T-helper 1 cell treated with Interleukin-12 subunit alpha and Interleukin-12 subunit beta and Interleukin-4 antibody, amounts not matched to agents 30 ng/mL and 1 ng/mL, for 36 hours (primary cell): ENCODE data around the gene NEK11. TPM values are rescaled to one million over a fixed set of nuclear protein-coding genes. Genes with fewer than 3 reads are reported as not detected.

Source experiments
- intact Hi-C: fragments of 100-400 bp; cut with micrococcal nuclease; formaldehyde crosslinking; loops from one replicate; pipeline ENCODE4 v1.15.1; 2024
- total RNA-seq: library from RNA; stranded (reverse); gene quantifications from 2 replicates; pipeline ENCODE4 v1.2.3, GENCODE V29; 2022

Gene NEK11
- total RNA-seq, 1 donor from 2014 or later: 1.9 TPM

DNA sequence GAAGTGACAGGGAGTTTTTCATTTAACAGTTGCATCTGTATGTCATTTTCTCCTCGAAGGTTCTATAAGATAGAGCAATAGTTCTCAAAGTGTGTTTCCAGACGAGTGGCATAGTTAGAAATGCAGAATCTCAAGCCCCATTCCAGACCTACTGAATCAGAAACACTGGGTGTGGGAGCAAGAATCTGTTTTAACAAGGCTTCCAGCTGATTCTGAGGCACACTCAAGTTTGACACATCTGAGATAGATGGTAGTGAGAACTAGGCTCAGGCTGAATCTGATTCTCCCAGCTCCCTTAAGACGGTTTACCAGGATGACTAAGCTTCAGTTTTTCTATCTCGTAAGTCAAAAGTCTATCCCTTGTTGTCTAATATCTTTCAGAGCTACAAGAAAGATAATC lies 195.1 kb downstream of the NEK11 start:
- intact Hi-C loops: no loop called here

DNA sequence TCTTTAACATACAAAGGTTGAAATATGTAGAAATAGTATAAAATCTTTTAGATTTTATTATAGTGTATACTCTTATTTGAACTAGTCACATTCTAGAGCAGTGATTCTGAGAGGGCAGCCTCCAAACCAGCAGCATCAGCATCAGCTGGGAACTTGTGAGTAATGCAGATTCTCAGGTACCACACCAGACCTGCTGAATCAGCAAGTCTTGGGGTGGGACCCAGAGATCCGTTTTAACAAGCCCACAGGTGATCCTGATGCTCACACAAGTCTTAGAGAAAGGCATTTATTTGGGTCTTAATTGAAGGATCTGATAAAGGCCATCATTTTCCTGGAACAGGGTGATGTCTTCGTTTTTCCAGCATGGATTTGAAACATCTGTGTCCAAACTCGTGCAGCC lies 195.9 kb downstream of the NEK11 start:
- intact Hi-C loops: no loop called here

GRCh38 chr3:131223373-131224289 lies 197.0 kb downstream of the NEK11 start:
- intact Hi-C loops: no loop called here

- intact Hi-C loops: no loop called here
These were observed 198.3 kb downstream of the NEK11 start for GRCh38 chr3:131224886-131225550.

DNA sequence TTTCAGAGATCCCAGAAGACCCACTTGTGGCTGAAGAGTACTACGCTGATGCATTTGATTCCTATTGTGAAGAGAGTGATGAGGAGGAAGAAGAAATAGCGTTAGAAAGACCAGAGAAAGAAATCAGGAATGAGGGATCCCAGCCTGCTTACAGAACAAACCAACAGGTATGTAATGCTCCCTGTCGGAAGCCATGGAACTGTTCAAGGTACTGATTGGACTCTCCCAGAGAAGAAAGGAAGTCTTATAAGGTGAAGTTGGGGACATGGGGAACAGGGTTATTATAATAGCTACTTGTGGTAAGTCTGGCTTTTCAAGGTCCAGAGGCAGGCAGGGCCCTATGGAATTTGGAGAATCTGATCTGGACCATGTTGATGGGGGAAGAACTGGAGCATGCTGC lies 201.8 kb downstream of the NEK11 start:
- intact Hi-C loops: no loop called here

DNA sequence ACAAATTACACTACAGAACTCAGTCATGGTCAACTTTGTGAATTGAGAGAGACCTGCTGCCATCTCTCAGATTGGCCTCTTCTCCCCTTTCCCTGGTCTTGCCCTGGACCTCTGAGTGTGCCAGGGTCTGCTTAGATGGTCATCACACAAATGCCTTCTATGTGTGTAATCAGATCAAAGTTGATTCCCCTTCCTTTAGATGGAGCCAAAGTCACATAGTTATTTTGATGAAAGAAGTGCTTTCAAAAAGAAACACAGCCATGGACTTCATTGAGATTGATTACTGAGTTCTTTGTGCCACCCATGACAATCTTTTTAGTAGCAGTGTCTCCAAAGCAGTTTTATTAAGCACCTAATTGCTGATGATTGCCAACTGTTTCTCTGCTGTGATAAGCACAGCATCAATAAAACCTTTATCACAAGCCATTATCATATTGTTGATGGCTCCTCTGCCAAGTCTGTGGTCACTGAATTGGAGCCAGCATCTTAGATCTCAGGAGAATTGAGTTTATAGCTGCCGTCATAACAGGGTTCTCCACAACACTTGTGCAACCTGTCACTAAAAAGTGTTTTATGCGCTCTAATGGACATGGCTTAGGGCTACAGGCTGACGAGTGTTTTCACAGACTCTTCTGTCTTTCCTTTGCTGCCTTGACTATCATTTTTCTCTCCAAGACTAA lies 205.2 kb downstream of the NEK11 start:
- intact Hi-C loops: no loop called here

DNA sequence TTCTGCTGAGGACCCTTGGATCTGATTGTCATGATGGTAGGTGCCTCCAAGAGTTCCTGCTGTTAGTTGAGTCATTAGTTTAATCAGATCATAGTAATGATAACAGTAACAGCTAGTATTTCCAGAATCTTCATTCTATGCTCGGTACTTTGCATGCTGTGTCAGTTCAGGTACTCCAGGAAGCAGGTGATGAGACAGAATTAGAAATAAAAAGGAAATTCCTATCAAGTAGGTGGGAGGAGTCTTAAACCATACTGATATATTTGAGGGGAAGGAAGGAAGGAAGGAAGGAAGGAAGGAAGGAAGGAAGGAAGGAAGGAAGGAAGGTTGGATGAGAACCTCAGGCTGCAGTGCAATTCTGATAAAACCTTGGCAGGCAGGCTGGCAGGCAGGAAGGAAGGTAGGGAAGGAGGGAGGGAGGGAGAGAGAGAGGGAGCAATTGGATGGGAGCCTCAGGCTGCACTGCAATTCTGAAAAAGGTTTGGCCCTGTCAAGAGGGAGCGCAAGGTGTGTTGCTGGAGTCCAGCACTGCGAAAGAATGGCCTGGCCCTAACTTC lies 206.1 kb downstream of the NEK11 start:
- intact Hi-C loops: no loop called here

DNA sequence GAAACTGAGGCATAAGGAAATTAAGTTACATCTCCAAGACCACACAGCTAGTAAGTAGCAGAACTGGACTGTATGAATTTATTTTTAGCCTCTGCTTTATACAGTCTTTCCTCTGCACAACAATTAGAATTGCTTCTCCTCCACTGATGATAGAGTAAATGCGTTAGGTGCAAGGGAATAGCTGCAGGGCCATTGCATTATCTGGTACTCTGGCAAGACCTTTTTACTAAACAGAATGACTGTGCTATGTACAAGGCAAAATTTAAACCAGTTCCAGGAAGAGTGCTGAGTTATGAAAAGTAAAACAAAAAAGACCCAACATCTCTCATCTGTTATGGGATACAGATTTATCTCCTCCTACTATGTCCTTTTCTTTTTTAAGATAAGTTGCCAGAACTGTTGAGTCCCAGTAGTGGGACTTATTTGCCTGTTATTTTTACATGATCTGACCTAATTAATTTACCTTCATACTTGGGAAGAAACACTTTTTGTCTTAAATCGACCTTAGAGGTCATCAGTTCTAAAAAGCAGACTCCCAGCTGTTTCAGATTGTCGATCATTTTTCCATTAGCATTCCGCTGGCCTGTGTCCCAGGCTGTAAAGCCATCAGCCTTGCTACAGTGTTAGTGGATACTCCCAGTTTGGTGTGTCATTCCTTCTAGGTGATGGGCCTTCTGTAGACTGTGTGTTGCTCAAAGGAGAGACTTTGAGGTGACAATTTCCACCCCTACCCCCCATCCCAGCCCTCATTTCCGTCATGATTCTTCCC lies 207.4 kb downstream of the NEK11 start:
- intact Hi-C loops: no loop called here

- intact Hi-C loops: no loop called here
These were observed 209.7 kb downstream of the NEK11 start for GRCh38 chr3:131236421-131236820.

GRCh38 chr3:131238496-131238895 lies 211.8 kb downstream of the NEK11 start:
- intact Hi-C loops: no loop called here

- intact Hi-C loops: no loop called here
These were observed 212.6 kb downstream of the NEK11 start for GRCh38 chr3:131239267-131239666.

- intact Hi-C loops: no loop called here
These were observed 215.5 kb downstream of the NEK11 start for GRCh38 chr3:131242201-131242600.

GRCh38 chr3:131250466-131250865 lies 223.8 kb downstream of the NEK11 start:
- intact Hi-C loops: no loop called here

DNA sequence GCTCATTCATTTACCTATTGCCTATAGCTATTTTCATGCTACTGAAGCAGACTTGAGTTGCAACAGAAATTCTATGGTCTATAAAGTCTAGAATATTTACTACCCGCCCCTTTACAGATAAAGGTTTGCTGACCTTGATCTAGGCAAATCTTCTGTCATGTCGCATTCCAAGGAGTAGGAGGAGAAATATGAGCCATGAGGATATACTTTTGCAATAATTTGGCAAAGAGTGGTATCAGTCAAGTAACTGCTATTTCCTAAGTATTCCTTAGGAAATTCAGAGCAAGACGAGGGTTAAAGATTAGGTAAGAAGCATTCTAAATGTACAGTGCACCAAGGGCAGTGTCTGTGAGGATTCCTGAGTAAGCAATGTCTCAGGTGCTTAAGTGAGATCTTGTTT lies 233.8 kb downstream of the NEK11 start:
- intact Hi-C loops: no loop called here

DNA sequence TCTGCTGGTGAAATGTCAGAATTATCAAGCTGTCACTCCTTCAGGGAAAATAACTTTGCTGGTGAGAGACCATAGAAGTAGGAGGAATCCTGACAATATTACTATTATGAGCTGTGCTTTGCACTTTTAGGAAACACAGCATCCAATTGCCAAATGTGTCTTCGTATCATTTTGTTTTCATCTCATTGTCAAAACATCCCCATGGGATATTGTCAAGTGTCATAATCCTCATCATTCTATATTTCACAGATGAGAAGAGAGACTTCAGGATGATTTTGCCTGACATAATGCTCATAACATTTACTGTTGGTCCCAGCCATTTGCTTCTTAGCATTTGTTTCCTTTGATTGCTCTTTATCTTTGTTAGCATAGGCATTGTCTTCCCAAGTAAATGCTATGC lies 234.4 kb downstream of the NEK11 start:
- intact Hi-C loops: no loop called here

- intact Hi-C loops: no loop called here
These were observed 248.9 kb downstream of the NEK11 start for GRCh38 chr3:131275556-131275955.

- intact Hi-C loops: no loop called here
These were observed 251.3 kb downstream of the NEK11 start for GRCh38 chr3:131277836-131278497.

GRCh38 chr3:131279577-131279976 lies 252.9 kb downstream of the NEK11 start:
- intact Hi-C loops: no loop called here

- intact Hi-C loops: no loop called here
These were observed 255.7 kb downstream of the NEK11 start for GRCh38 chr3:131282379-131282778.

GRCh38 chr3:131282967-131283366 lies 256.3 kb downstream of the NEK11 start:
- intact Hi-C loops: no loop called here

DNA sequence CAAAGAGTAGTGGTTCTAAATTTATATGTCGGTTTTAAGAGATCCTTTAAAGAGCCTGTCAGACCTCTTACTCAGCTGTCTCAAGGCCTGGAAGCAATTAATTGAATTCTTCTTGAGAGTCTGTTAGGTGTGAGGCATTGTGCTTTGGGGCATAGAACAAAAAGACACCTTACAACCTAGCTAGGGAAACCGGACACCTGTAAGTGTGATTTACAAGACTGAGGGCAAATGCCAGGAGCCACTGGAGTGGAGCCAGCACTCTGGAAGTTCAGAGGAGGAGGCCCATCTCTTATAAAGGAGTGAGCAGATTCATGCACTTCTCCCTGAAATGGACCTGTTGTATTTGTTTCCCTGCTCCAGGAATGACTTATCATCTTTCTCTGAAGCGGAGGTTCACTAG lies 257.2 kb downstream of the NEK11 start:
- intact Hi-C loops: no loop called here
